ENCODE measurements around the gene PTPRN2. TPM values are rescaled to one million over a fixed set of nuclear protein-coding genes. Genes with fewer than 3 reads are reported as not detected.
A peak's percentile ranks its signal among the peaks of the same experiment; 100 is the strongest.

Gene PTPRN2
- total and polyA plus RNA-seq, 9 of the 15 experiments (the other 6 are each of a cell fraction or from before 2014, with no cell fraction given): not detected

DNA sequence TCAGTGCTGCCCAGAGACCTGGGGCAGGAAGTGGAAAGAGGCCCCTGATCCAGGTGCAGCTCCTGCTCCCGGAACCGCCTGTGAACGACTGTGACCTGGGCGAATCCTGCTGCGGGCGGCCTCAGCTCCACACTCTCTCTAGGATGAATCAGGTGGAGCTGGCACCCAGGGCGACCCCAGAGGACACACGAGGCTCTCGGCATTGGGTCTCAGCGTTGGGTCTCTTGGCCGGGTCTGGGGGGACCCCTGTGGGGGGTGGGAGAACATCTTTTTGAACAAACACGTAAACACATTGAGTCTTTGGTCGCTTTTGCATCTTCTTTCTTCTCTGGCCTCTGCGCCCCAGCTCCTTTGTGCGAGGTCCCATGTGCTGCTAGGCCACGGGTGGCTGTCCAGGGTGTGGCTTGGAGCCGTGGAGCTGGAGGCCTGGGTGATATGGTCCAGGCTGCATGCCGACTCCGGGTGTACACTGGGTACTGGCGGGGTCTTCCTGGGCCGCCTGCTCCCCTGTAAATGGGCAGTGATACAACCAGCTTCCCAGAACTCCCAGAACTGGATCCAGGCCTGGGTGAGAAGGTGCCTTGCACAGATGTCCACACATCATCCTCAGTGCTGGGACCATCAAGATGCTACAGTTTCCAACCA is 815.0 kb downstream of the PTPRN2 start (continued):
- TF ChIP-seq SP2 (IDR thresholded peaks at IDR 0.05; ENCODE audit: extremely low read depth, low read depth, low read length, poor library complexity, severe bottlenecking): no peak
- no peak for TF ChIP-seq ZNF77 (CRISPR knock-in tag; IDR thresholded peaks at IDR 0.05)
- no peak for TF ChIP-seq CHCHD3 (CRISPR knock-in tag; IDR thresholded peaks at IDR 0.05)

DNA sequence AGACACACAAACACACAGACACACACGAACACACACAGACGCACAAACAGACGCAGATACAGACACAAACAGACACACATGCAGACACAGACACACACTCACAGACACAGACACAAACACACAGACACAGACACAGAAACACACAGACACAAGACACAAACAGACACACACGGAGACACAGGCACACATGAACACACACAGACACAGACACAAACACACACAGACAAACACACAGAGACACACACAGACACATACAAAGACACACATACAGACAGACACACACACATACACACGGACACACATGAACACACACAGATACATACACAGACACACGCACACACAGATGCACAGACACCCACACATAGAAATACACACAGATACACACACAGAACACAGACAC is 815.9 kb downstream of the PTPRN2 start:
- H3K79me2 ChIP-seq (ENCODE audit: control insufficient read depth, insufficient read depth, low read length): no peaks in the 10 kb centered on the region
- 0% methylated on average over 6 of the region's 6 CpGs for WGBS (ENCODE audit: insufficient coverage, low coverage, missing lambda C conversion rate)

More for the DNA sequence above, 815.9 kb downstream of the PTPRN2 start:
- Histone ChIP-seq H3K36me3 (ENCODE audit: control insufficient read depth, insufficient read depth, low read length) (no peaks in the 10 kb centered on the region), H2AFZ (ENCODE audit: low read depth, low read length) (no peak overlapping the region), H4K20me1 (replicated peaks; ENCODE audit: control insufficient read depth, insufficient read depth, low read length) (peaks cover 7% of the 10 kb centered on the region), H3K9ac (ENCODE audit: insufficient read depth in 1 of 2, low read depth in 2 of 2, low read length in 2 of 2) (no peak overlapping the region), H3K9me3 (replicated peaks; ENCODE audit: control insufficient read depth, insufficient read depth, low read depth, low read length) (no peaks in the 10 kb centered on the region; the same call in 1 of the 2 replicates), H3K9me1 (ENCODE audit: control insufficient read depth, insufficient read depth, low read length) (no peaks in the 10 kb centered on the region), H3K27ac (ENCODE audit: extremely low read depth, low read depth, low read length) (no peak overlapping the region), H3K4me1 (replicated peaks in 1 of 2; ENCODE audit: control insufficient read depth in 2 of 2, insufficient read depth in 2 of 2, low read length in 2 of 2) (peaks cover 0 to 5% of the 10 kb centered on the region in 2 experiments; a peak in 1 of 5 replicates), H3K4me3 (no peak overlapping the region), H3K27me3 (ENCODE audit: control insufficient read depth in 2 of 2, insufficient read depth in 2 of 2, low read length in 2 of 2) (peaks cover 40 to 89% of the 10 kb centered on the region in 2 experiments), H3K4me2 (ENCODE audit: insufficient read depth, low read length) (no peak overlapping the region)
- TF ChIP-seq ZKSCAN3 (CRISPR knock-in tag; IDR thresholded peaks at IDR 0.05) (no peak), ELF4 (CRISPR knock-in tag; IDR thresholded peaks at IDR 0.05) (peak; percentile 80; the same call in 1 of the 2 replicates), OTX1 (CRISPR knock-in tag; IDR thresholded peaks at IDR 0.05) (0 out of 2 replicates have a peak, but pooled peaks have one; percentile 40), FOXA1 (IDR thresholded peaks at IDR 0.05; ENCODE audit: borderline replicate concordance) (no peak), HDGF (IDR thresholded peaks at IDR 0.05) (0 out of 2 replicates have a peak, but pooled peaks have one; percentile 18)
- TF ChIP-seq, protein P1, sequence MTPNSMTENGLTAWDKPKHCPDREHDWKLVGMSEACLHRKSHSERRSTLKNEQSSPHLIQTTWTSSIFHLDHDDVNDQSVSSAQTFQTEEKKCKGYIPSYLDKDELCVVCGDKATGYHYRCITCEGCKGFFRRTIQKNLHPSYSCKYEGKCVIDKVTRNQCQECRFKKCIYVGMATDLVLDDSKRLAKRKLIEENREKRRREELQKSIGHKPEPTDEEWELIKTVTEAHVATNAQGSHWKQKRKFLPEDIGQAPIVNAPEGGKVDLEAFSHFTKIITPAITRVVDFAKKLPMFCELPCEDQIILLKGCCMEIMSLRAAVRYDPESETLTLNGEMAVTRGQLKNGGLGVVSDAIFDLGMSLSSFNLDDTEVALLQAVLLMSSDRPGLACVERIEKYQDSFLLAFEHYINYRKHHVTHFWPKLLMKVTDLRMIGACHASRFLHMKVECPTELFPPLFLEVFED (CRISPR knock-in tag; conservative IDR thresholded peaks at IDR 0.05): peak; percentile 66; the same call in 1 of the 2 replicates
- ATAC-seq: no peak
- CTCF ChIA-PET (ENCODE audit: low intra/inter-chr PET ratio): no interaction called here
- DNase-seq (ENCODE audit: extremely low read depth in 1 of 4, low spot score in 3 of 4): no peak
- no TSS peak for BruUV-seq (replicated peaks)
- FAIRE-seq: no peak
- in situ Hi-C loops (cut with MboI): no loop called here
- POLR2A ChIA-PET: no interaction called here
- intact Hi-C loops (cut with micrococcal nuclease): no loop called here
